ENCODE measurements around the gene PCYT2. TPM values are rescaled to one million over a fixed set of nuclear protein-coding genes. Genes with fewer than 3 reads are reported as not detected.

The PCYT2 gene
- total and polyA plus RNA-seq, 10 of the 15 experiments (the other 5 are each of a cell fraction or from before 2014, with no cell fraction given): 0.63 to 72.0 (median 45.0) TPM

GRCh38 chr17:81891303-81891552 is 20.0 kb downstream of the PCYT2 start:
- peak overlapping the region; percentile 91 for H3K4me3 ChIP-seq
- peaks cover 18 to 23% of the 10 kb centered on the region in 2 experiments; a peak in 3 of 4 replicates for H3K36me3 ChIP-seq (ENCODE audit: control insufficient read depth in 2 of 2, insufficient read depth in 2 of 2, low read length in 1 of 2)
- BruUV-seq (replicated peaks): no TSS peak
- H3K9me3 ChIP-seq (replicated peaks; ENCODE audit: control insufficient read depth, insufficient read depth, low read length): no peaks in the 10 kb centered on the region
- peak overlapping the region; percentile 98 for H3K9ac ChIP-seq (ENCODE audit: control insufficient read depth, insufficient read depth, low read length)
- no peak overlapping the region for H3K4me2 ChIP-seq (ENCODE audit: control insufficient read depth, insufficient read depth)
- intact Hi-C loops (cut with micrococcal nuclease; ENCODE audit: unreplicated experiment) (loop anchor here (2.0 kb wide), 1 partner anchor 18 kb away; no protein-coding TSS in a partner anchor), in situ Hi-C loops (cut with MboI) (no loop called here)
- CTCF ChIA-PET: no interaction called here
- H2AFZ ChIP-seq (ENCODE audit: control insufficient read depth, low read depth, low read length): no peak overlapping the region
- 0% methylated on average over 22 of the region's 40 CpGs for WGBS (ENCODE audit: insufficient coverage, insufficient replicate concordance, low lambda C conversion rate, missing lambda C conversion rate)
- RAD21 ChIA-PET (ENCODE audit: unreplicated experiment): interaction anchor here (1.3 to 1.6 kb wide), 2 partner anchors 21 to 34 kb away, joined by 3 to 4 read pairs; no protein-coding TSS in a partner anchor
- no peak for DNase-seq (ENCODE audit: low read depth, low spot score)
- ATAC-seq: no peak
- SMC1A ChIA-PET (ENCODE audit: uncharacterized antibody, unreplicated experiment): no interaction called here
- no peak for TF ChIP-seq ZNF274 (IDR thresholded peaks at IDR 0.05; ENCODE audit: insufficient read depth, insufficient read length)
- no peak for TF ChIP-seq FOXK2 (IDR thresholded peaks at IDR 0.05)
- no peak for TF ChIP-seq ZNF384 (IDR thresholded peaks at IDR 0.05; ENCODE audit: borderline replicate concordance, low read depth, low read length)
- TF ChIP-seq MTA3 (IDR thresholded peaks at IDR 0.05; ENCODE audit: borderline replicate concordance, low read length): no peak
- TF ChIP-seq SKIL (IDR thresholded peaks at IDR 0.05; ENCODE audit: low read depth, poor library complexity, severe bottlenecking): no peak
- no peak for TF ChIP-seq BACH1 (IDR thresholded peaks at IDR 0.05; ENCODE audit: borderline replicate concordance)
- no peak for TF ChIP-seq CEBPB (IDR thresholded peaks at IDR 0.05; ENCODE audit: borderline replicate concordance in 1 of 2, low read depth in 2 of 2, low read length in 2 of 2)
- TF ChIP-seq SUPT20H (IDR thresholded peaks at IDR 0.05; ENCODE audit: borderline replicate concordance, control insufficient read depth, low read depth, low read length): no peak
- no peak for TF ChIP-seq KAT2A (conservative IDR thresholded peaks at IDR 0.05; ENCODE audit: control insufficient read depth, low read depth, low read length)
- no peak for TF ChIP-seq SIN3A (IDR thresholded peaks at IDR 0.05; ENCODE audit: low read depth, low read length)
- TF ChIP-seq CHD4 (IDR thresholded peaks at IDR 0.05): no peak
- TF ChIP-seq NR2F1 (conservative IDR thresholded peaks at IDR 0.05): no peak
- no peak for TF ChIP-seq RELA (IDR thresholded peaks at IDR 0.05; ENCODE audit: borderline replicate concordance, partially characterized antibody)
- TF ChIP-seq RAD51 (IDR thresholded peaks at IDR 0.05): no peak
- TF ChIP-seq BCLAF1 (IDR thresholded peaks at IDR 0.05): no peak
- no peak for TF ChIP-seq NFIC (IDR thresholded peaks at IDR 0.05; ENCODE audit: low read depth, low read length)
- TF ChIP-seq PRDM15 (CRISPR knock-in tag; IDR thresholded peaks at IDR 0.05): no peak
- 0 out of 2 replicates have a peak, but pooled peaks cover 3% of the 10 kb centered on the region for H4K20me1 ChIP-seq (ENCODE audit: control insufficient read depth, insufficient read depth)
- H3K79me2 ChIP-seq (ENCODE audit: control insufficient read depth, insufficient read depth, low read length): peaks cover 49% of the 10 kb centered on the region
- H3K27ac ChIP-seq (ENCODE audit: control insufficient read depth, insufficient read depth): peak overlapping the region; percentile 74
- H3K27me3 ChIP-seq (replicated peaks in 1 of 2; ENCODE audit: control insufficient read depth in 2 of 2, insufficient read depth in 2 of 2, low read length in 1 of 2): no peaks in the 10 kb centered on the region
- POLR2A ChIA-PET: interaction anchor here (1.5 to 3.7 kb wide), 3 partner anchors 19 to 132 kb away, joined by 5 to 26 read pairs (median 16); partner anchors contain the start of genes ARHGDIA, CENPX and LRRC45
- peaks cover 30% of the 10 kb centered on the region for H3K4me1 ChIP-seq (ENCODE audit: control insufficient read depth, insufficient read depth, low read length)
- no peak for FAIRE-seq

Data from GM12878 (cell line).